Esophagus squamous epithelium (tissue), 5 donors: ENCODE data around the gene ELFN2. TPM values are rescaled to one million over a fixed set of nuclear protein-coding genes. Genes with fewer than 3 reads are reported as not detected.

ENCODE experiments used
- DNase-seq: peaks from one replicate; lab custom pipeline; 2025; lab: John Stamatoyannopoulos, UW
- H3K27ac ChIP-seq, 4 donors: fragments of 200-600 bp; sonication (generic); one replicate each; pipeline ENCODE4 v1.5.1; 2016 to 2019; ENCODE audit warnings: mild to moderate bottlenecking in 1 of 4
- H3K27me3 ChIP-seq, 4 donors: fragments of 200-600 bp; sonication (generic); 1 replicate in 3 of 4; 2 replicates in 1 of 4; pipeline versions ENCODE4 v1.5.1 to v1.6.0; 2017 to 2021; ENCODE audit warnings: antibody characterized with exemption in 1 of 4
- H3K36me3 ChIP-seq, 3 donors: fragments of 200-600 bp; sonication (generic); one replicate each; pipeline ENCODE4 v1.5.1; 2016 to 2019
- H3K4me1 ChIP-seq, 3 donors: fragments of 200-600 bp; sonication (generic); one replicate each; pipeline ENCODE4 v1.5.1; 2017 to 2019
- H3K4me3 ChIP-seq, 4 donors: fragments of 200-600 bp; sonication (generic); 1 replicate in 3 of 4; 2 replicates in 1 of 4; pipeline ENCODE4 v1.5.1; 2016 to 2019; ENCODE audit warnings: mild to moderate bottlenecking in 2 of 4, moderate library complexity in 1 of 4
- H3K9me3 ChIP-seq, 3 donors: fragments of 200-600 bp; sonication (generic); one replicate each; pipeline ENCODE4 v1.5.1; 2016 to 2019
- POLR2A ChIP-seq, 4 donors: fragments of 450-650 bp; IDR thresholded peaks; one replicate each; pipeline ENCODE4 v1.6.1; 2017; ENCODE audit warnings: antibody characterized with exemption in 4 of 4, mild to moderate bottlenecking in 4 of 4, moderate library complexity in 3 of 4
- WGBS, 2 donors: methylation state at CpG; one replicate each; pipeline ENCODE4 v1.1.5; 2018; 5-methylcytosine and 5-hydroxymethylcytosine counted together
- intact Hi-C: fragments of 100-400 bp; cut with DNase I; formaldehyde crosslinking; loops from one replicate; pipeline ENCODE4 v1.15.0; 2022
- total RNA-seq, 4 donors: library from RNA; depleted of rRNA; stranded (reverse); fragments of >200 nt; gene quantifications; one replicate each; pipeline ENCODE4 v1.1.0, GENCODE V29; 2016
- TF ChIP-seq, protein P1 (sequence below), 6 experiments: fragments of 450-650 bp in 4 of 6; fragments of 200-600 bp in 2 of 6; sonication (generic) in 2 of 6; IDR thresholded peaks; one replicate each; pipeline ENCODE4 v1.5.1; 2016 to 2019; ENCODE audit warnings: antibody characterized with exemption in 6 of 6, mild to moderate bottlenecking in 4 of 6, moderate library complexity in 4 of 6
- donor health status: DM: yes; HTN: yes; CAD: no.

Gene ELFN2
- total RNA-seq, 4 donors from 2014 or later, result not detected

DNA sequence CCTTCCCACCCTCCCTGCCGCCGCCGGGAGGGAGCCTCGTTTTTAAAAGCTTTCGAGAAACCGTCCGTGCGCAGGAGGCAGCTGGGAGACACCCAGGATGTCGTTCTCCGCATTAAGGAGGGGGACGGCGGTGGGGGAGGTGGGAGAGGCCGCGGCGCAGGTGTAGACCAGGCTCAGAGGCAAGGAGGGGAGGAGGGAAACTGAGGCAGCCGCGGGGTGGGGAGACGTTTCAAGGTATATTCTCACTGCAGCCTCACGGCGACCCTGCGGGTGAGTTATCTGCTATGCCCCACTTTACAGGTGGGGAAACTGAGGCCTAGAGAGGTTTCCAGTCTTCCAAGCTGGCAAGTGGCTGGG is 102.3 kb downstream of the ELFN2 start:
- H3K9me3 ChIP-seq, result no peaks in the 10 kb centered on the region
- no peak for TF ChIP-seq POLR2A (IDR thresholded peaks at IDR 0.05)
- TF ChIP-seq, protein P1, sequence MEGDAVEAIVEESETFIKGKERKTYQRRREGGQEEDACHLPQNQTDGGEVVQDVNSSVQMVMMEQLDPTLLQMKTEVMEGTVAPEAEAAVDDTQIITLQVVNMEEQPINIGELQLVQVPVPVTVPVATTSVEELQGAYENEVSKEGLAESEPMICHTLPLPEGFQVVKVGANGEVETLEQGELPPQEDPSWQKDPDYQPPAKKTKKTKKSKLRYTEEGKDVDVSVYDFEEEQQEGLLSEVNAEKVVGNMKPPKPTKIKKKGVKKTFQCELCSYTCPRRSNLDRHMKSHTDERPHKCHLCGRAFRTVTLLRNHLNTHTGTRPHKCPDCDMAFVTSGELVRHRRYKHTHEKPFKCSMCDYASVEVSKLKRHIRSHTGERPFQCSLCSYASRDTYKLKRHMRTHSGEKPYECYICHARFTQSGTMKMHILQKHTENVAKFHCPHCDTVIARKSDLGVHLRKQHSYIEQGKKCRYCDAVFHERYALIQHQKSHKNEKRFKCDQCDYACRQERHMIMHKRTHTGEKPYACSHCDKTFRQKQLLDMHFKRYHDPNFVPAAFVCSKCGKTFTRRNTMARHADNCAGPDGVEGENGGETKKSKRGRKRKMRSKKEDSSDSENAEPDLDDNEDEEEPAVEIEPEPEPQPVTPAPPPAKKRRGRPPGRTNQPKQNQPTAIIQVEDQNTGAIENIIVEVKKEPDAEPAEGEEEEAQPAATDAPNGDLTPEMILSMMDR (IDR thresholded peaks at IDR 0.05), result no peak
- intact Hi-C loops, result no loop called here
- peaks cover 5 to 97% (median 16%) of the 10 kb centered on the region in 4 donors for H3K27me3 ChIP-seq
- H3K4me1 ChIP-seq, result peaks cover 0 to 8% (median 0%) of the 10 kb centered on the region in 3 donors
- no peak for DNase-seq
- H3K27ac ChIP-seq, result no peak overlapping the region
- no peaks in the 10 kb centered on the region for H3K36me3 ChIP-seq
- 8% methylated on average over 8 of the region's 21 CpGs; no CpG with 5 or more reads in 1 of the 2 donors for whole genome bisulfite sequencing, 2 donors
- H3K4me3 ChIP-seq, result no peak overlapping the region

- H3K9me3 ChIP-seq, result no peaks in the 10 kb centered on the region
- H3K36me3 ChIP-seq, result no peaks in the 10 kb centered on the region
- DNase-seq, result no peak
- peaks cover 5 to 97% (median 16%) of the 10 kb centered on the region in 4 donors for H3K27me3 ChIP-seq
- WGBS, 2 donors, result 15 to 67% methylated on average over 4 to 35 of the region's 51 CpGs
- peaks cover 0 to 8% (median 0%) of the 10 kb centered on the region in 3 donors for H3K4me1 ChIP-seq
- H3K4me3 ChIP-seq, result no peak overlapping the region
- H3K27ac ChIP-seq, result no peak overlapping the region
- intact Hi-C loops, result no loop called here
- no peak for TF ChIP-seq POLR2A (IDR thresholded peaks at IDR 0.05)
- TF ChIP-seq, protein P1 (IDR thresholded peaks at IDR 0.05), result no peak
Measured at GRCh38 chr22:37324340-37325038, 102.8 kb downstream of the ELFN2 start.

DNA sequence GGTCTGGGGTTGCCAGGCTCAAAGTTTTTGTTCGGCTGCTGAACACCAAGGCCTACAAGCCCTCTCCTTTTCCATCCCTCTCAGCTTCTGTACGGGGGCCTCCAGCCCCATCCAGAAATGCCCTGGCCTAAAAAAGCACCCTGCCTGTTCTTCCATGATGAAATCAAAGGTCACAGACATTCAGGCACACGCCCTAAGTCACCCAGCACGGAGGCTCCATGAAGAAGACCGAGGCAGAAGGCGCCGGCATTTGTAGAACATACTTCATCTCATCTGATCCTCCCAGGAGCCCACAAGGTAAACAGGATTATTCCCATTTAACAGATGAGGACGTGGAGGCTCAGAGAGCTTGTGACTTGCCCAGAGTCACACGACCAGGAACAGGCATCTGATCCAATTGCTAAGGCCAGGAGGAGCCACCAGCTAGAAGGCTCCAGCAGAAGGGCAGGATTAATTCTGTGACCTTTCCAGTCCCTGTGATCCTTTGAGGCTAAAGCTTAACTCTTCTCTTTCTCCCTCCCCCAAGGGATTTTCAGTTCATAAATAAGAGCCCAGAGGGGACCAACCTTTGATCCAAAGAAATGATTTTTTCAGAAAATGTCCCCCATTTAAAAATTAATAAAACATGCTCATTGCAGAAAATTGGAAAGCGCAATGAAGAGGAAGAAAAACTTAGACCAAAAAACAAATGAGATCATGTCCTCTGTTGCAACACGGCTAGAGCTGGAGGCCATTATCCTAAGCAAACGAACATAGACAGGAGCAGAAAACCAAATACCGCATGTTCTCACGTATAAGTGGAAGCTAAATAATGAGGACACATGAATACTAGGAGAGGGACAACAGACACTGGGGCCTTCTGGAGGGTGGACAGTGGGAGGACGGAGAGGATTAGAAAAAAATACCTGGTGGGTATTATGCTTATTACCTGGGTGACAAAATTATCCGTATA is 106.3 kb downstream of the ELFN2 start:
- Histone ChIP-seq H3K9me3 (no peaks in the 10 kb centered on the region), H3K4me1 (peaks cover 0 to 8% (median 0%) of the 10 kb centered on the region in 3 donors), H3K27ac (no peak overlapping the region), H3K36me3 (no peaks in the 10 kb centered on the region), H3K27me3 (peaks cover 5 to 95% (median 14%) of the 10 kb centered on the region in 4 donors), H3K4me3 (no peak overlapping the region)
- intact Hi-C loops, result no loop called here
- 62% methylated on average over 13 to 15 of the region's 16 CpGs for WGBS, 2 donors
- no peak for DNase-seq
- TF ChIP-seq, protein P1 (IDR thresholded peaks at IDR 0.05), result no peak
- TF ChIP-seq POLR2A (IDR thresholded peaks at IDR 0.05), result no peak

- Histone ChIP-seq H3K27ac (no peak overlapping the region), H3K36me3 (no peaks in the 10 kb centered on the region), H3K4me3 (no peak overlapping the region), H3K4me1 (peaks cover 0 to 7% (median under 1%) of the 10 kb centered on the region in 3 donors), H3K27me3 (peaks cover 0 to 95% (median 2%) of the 10 kb centered on the region in 4 donors), H3K9me3 (no peaks in the 10 kb centered on the region)
- WGBS, 2 donors, result 74 to 77% methylated on average over 7 to 9 of the region's 10 CpGs
- no peak for DNase-seq
- intact Hi-C loops, result loop anchor here (5.0 to 10.0 kb wide), 2 partner anchors 105 to 133 kb away; partner anchors contain the start of gene ELFN2
- no peak for TF ChIP-seq POLR2A (IDR thresholded peaks at IDR 0.05)
- TF ChIP-seq, protein P1 (IDR thresholded peaks at IDR 0.05), result no peak
Measured at GRCh38 chr22:37319469-37319868, 107.8 kb downstream of the ELFN2 start.
